HG03039 (cell line): ENCODE data around the gene UBN2.

Experiments
- ATAC-seq: cut with Tn5 transposase; IDR thresholded peaks from one replicate; pipeline ENCODE4 v1.9.1; 2021; ENCODE audit warnings: mild to moderate bottlenecking, moderate library complexity; ENCODE audit not compliant: unreplicated experiment

UBN2 gene

GRCh38 chr7:139341776-139342226 is 110.8 kb downstream of the UBN2 start:
- ATAC-seq: no peak

- ATAC-seq: no peak
Measured at GRCh38 chr7:139345042-139345441, 114.0 kb downstream of the UBN2 start.

- ATAC-seq: no peak
Measured at GRCh38 chr7:139351027-139351426, 120.0 kb downstream of the UBN2 start.

GRCh38 chr7:139354729-139355128 is 123.7 kb downstream of the UBN2 start:
- ATAC-seq: no peak

- ATAC-seq: no peak
Measured at GRCh38 chr7:139355320-139355719, 124.3 kb downstream of the UBN2 start.
